ENCODE results near the gene GOLGA2. TPM values are rescaled to one million over a fixed set of nuclear protein-coding genes. Genes with fewer than 3 reads are reported as not detected.
A peak's percentile ranks its signal among the peaks of the same experiment; 100 is the strongest.

The GOLGA2 gene
- total and polyA plus RNA-seq, 3 donors from 2014 or later: 79.8 to 133 (median 103) TPM

GRCh38 chr9:128322404-128323211 is 46.8 kb upstream of the GOLGA2 start, which contains the start of the genes COQ4 and TRUB2:
Gene COQ4 (plus strand): TSS chr9:128322839. CDS start chr9:128322859, 20 bp downstream.
Gene TRUB2 (minus strand): TSS chr9:128322447. CDS start chr9:128322408, 39 bp downstream.
- Histone ChIP-seq H3K4me1 (peaks cover 6% of the 10 kb centered on the region), H3K9me3 (no peaks in the 10 kb centered on the region), H3K27ac (peak within 1 kb of the TSS; percentile 86 to 89), H3K36me3 (ENCODE audit: low read depth, missing control alignments) (no peaks in the 10 kb centered on the region), H3K4me3 (peak within 1 kb of the TSS; percentile 86 to 94), H3K27me3 (no peaks in the 10 kb centered on the region)
- intact Hi-C loops (cut with DNase I; ENCODE audit: low total_unique reads): no loop called here
- TF ChIP-seq POLR2A (IDR thresholded peaks at IDR 0.05) (no peak), CTCF (IDR thresholded peaks at IDR 0.05) (peak in 1 of 3 experiments; percentile 5)
- WGBS, 2 donors: 0% methylated on average over 23 to 81 of the region's 83 CpGs
- DNase-seq: peak; percentile 97

- Histone ChIP-seq H3K27me3 (no peaks in the 10 kb centered on the region), H3K9me3 (no peaks in the 10 kb centered on the region), H3K4me3 (peak overlapping the region; percentile 86 to 94), H3K4me1 (peaks cover 6% of the 10 kb centered on the region), H3K27ac (peak overlapping the region in 1 of 2 donors; percentile 89), H3K36me3 (ENCODE audit: low read depth, missing control alignments) (no peaks in the 10 kb centered on the region)
- TF ChIP-seq POLR2A (IDR thresholded peaks at IDR 0.05): no peak
- no peak for TF ChIP-seq CTCF (IDR thresholded peaks at IDR 0.05)
- intact Hi-C loops (cut with DNase I; ENCODE audit: low total_unique reads): no loop called here
- DNase-seq: no peak
- WGBS, 2 donors: 1 to 2% methylated on average over 20 to 21 of the region's 21 CpGs
Measured at GRCh38 chr9:128321879-128322403, 46.1 kb upstream of the GOLGA2 start.

GRCh38 chr9:128321343-128321742 is 45.5 kb upstream of the GOLGA2 start:
- TF ChIP-seq CTCF (IDR thresholded peaks at IDR 0.05) (no peak), POLR2A (IDR thresholded peaks at IDR 0.05) (no peak)
- 40 to 68% methylated on average over 7 of the region's 7 CpGs for WGBS, 2 donors
- intact Hi-C loops (cut with DNase I; ENCODE audit: low total_unique reads): no loop called here
- no peak overlapping the region for H3K27ac ChIP-seq
- no peak for DNase-seq
- no peak overlapping the region for H3K4me3 ChIP-seq
- no peaks in the 10 kb centered on the region for H3K27me3 ChIP-seq
- peaks cover 6% of the 10 kb centered on the region for H3K4me1 ChIP-seq
- H3K36me3 ChIP-seq (ENCODE audit: low read depth, missing control alignments): no peaks in the 10 kb centered on the region
- no peaks in the 10 kb centered on the region for H3K9me3 ChIP-seq

GRCh38 chr9:128317629-128318028 is 41.8 kb upstream of the GOLGA2 start:
- DNase-seq: no peak
- H3K9me3 ChIP-seq: no peaks in the 10 kb centered on the region
- no peaks in the 10 kb centered on the region for H3K36me3 ChIP-seq (ENCODE audit: low read depth, missing control alignments)
- intact Hi-C loops (cut with DNase I; ENCODE audit: low total_unique reads): no loop called here
- no peak for TF ChIP-seq POLR2A (IDR thresholded peaks at IDR 0.05)
- no peak for TF ChIP-seq CTCF (IDR thresholded peaks at IDR 0.05)
- no peak overlapping the region for H3K27ac ChIP-seq
- H3K4me1 ChIP-seq: no peaks in the 10 kb centered on the region
- WGBS, 2 donors: 78 to 88% methylated on average over 2 of the region's 2 CpGs
- no peaks in the 10 kb centered on the region for H3K27me3 ChIP-seq
- H3K4me3 ChIP-seq: no peak overlapping the region
